DND-41 (cell line): ENCODE results near the gene PTCRA.

Experiments used
- ATAC-seq: fragments of 200-7000 bp; cut with Tn5 transposase; 3 replicates; pipeline ENCODE4 v1.9.1; 2021; ENCODE audit warnings: low read depth; ENCODE audit not compliant: insufficient read depth
- DNase-seq: peaks from one replicate; pipeline ENCODE4 v3.0.0-alpha.2; 2020
- H2AFZ ChIP-seq: 2 replicates; pipeline ENCODE4 v1.6.0; 2012; ENCODE audit warnings: low read depth, low read length
- H3K27ac ChIP-seq: 2 replicates; pipeline ENCODE4 v1.5.1; 2012; ENCODE audit warnings: low read length, inconsistent platforms
- H3K27me3 ChIP-seq: fragments of 200-600 bp; sonication (generic); 2 replicates; pipeline ENCODE4 v1.6.0; 2012; ENCODE audit warnings: low read length, mild to moderate bottlenecking, inconsistent platforms; ENCODE audit not compliant: insufficient read depth, poor library complexity
- H3K36me3 ChIP-seq: 2 replicates; pipeline ENCODE4 v1.5.1; 2012; ENCODE audit warnings: low read length, inconsistent platforms; ENCODE audit not compliant: insufficient read depth
- H3K4me1 ChIP-seq: 2 replicates; pipeline ENCODE4 v1.5.1; 2012; ENCODE audit warnings: mild to moderate bottlenecking, low read length; ENCODE audit not compliant: insufficient read depth
- H3K4me2 ChIP-seq: 2 replicates; pipeline ENCODE4 v1.6.0; 2012; ENCODE audit warnings: mild to moderate bottlenecking, moderate library complexity, low read length, inconsistent platforms; ENCODE audit not compliant: insufficient read depth
- H3K4me3 ChIP-seq, 2 experiments: fragments of 200-600 bp in 1 of 2; shearing (Covaris generic) in 1 of 2; 2 replicates each; pipeline ENCODE4 v1.5.1; 2012 to 2016; ENCODE audit warnings: inconsistent platforms in 2 of 2, low read length in 2 of 2, mild to moderate bottlenecking in 2 of 2, low read depth in 1 of 2, moderate library complexity in 1 of 2
- H3K79me2 ChIP-seq: 2 replicates; pipeline ENCODE4 v1.6.0; 2012; ENCODE audit warnings: low read length, inconsistent platforms; ENCODE audit not compliant: insufficient read depth
- H3K9ac ChIP-seq: 2 replicates; pipeline ENCODE4 v1.6.0; 2012; ENCODE audit warnings: low read depth, mild to moderate bottlenecking, inconsistent platforms, low read length, moderate library complexity
- H3K9me3 ChIP-seq: 2 replicates; pipeline ENCODE4 v1.5.1; 2012; ENCODE audit warnings: low read length, moderate library complexity, mild to moderate bottlenecking, inconsistent platforms; ENCODE audit not compliant: insufficient read depth, severe bottlenecking
- H4K20me1 ChIP-seq: 2 replicates; pipeline ENCODE4 v1.6.0; 2012; ENCODE audit warnings: low read length; ENCODE audit not compliant: insufficient read depth
- CTCF ChIP-seq: IDR thresholded peaks from 2 replicates; pipeline ENCODE4 v1.5.1; 2012; ENCODE audit warnings: borderline replicate concordance, low read length, moderate library complexity, mild to moderate bottlenecking; ENCODE audit not compliant: poor library complexity, severe bottlenecking; ENCODE audit errors: extremely low read depth
- EZH2 ChIP-seq: IDR thresholded peaks from 3 replicates; pipeline ENCODE4 v1.6.1; 2012; ENCODE audit warnings: borderline replicate concordance, low read depth, mild to moderate bottlenecking, moderate library complexity, low read length, inconsistent platforms; ENCODE audit not compliant: severe bottlenecking

PTCRA gene

GRCh38 chr6:42937548-42938427 is 21.9 kb downstream of the PTCRA start:
- H4K20me1 ChIP-seq, result peaks cover 38% of the 10 kb centered on the region
- peaks cover 7% of the 10 kb centered on the region for H3K4me1 ChIP-seq
- H3K9ac ChIP-seq, result no peak overlapping the region
- H3K27me3 ChIP-seq, result no peaks in the 10 kb centered on the region
- no peak overlapping the region for H3K4me3 ChIP-seq
- peaks cover 34% of the 10 kb centered on the region for H3K79me2 ChIP-seq
- H2AFZ ChIP-seq, result no peak overlapping the region
- no peak for DNase-seq
- H3K36me3 ChIP-seq, result peaks cover 87% of the 10 kb centered on the region
- no peak; the same call in 1 of the 3 replicates for ATAC-seq
- H3K27ac ChIP-seq, result no peak overlapping the region
- TF ChIP-seq CTCF (no peak), EZH2 (no peak)
- H3K4me2 ChIP-seq, result no peak overlapping the region
- H3K9me3 ChIP-seq, result no peaks in the 10 kb centered on the region

- Histone ChIP-seq H3K4me2 (no peak overlapping the region), H2AFZ (no peak overlapping the region), H3K4me3 (no peak overlapping the region), H3K79me2 (peaks cover 28% of the 10 kb centered on the region), H3K36me3 (peaks cover 86% of the 10 kb centered on the region), H3K27me3 (no peaks in the 10 kb centered on the region), H3K9me3 (no peaks in the 10 kb centered on the region), H4K20me1 (peaks cover 32% of the 10 kb centered on the region), H3K9ac (no peak overlapping the region), H3K4me1 (0 out of 2 replicates have a peak, but pooled peaks cover under 1% of the 10 kb centered on the region), H3K27ac (no peak overlapping the region)
- TF ChIP-seq CTCF (no peak), EZH2 (no peak)
- no peak for DNase-seq
- ATAC-seq, result no peak
Measured at GRCh38 chr6:42938428-42938796, 22.6 kb downstream of the PTCRA start.

GRCh38 chr6:42938987-42939809 is 23.3 kb downstream of the PTCRA start:
- H4K20me1 ChIP-seq, result peaks cover 32% of the 10 kb centered on the region
- no peak overlapping the region for H3K4me2 ChIP-seq
- H3K27ac ChIP-seq, result no peak overlapping the region
- peaks cover 20% of the 10 kb centered on the region for H3K79me2 ChIP-seq
- H3K9me3 ChIP-seq, result no peaks in the 10 kb centered on the region
- H3K4me3 ChIP-seq, result no peak overlapping the region
- DNase-seq (no peak), ATAC-seq (no peak)
- TF ChIP-seq CTCF, result no peak
- no peak for TF ChIP-seq EZH2
- H2AFZ ChIP-seq, result no peak overlapping the region
- H3K36me3 ChIP-seq, result peaks cover 86% of the 10 kb centered on the region
- H3K27me3 ChIP-seq, result no peaks in the 10 kb centered on the region
- H3K9ac ChIP-seq, result no peak overlapping the region
- H3K4me1 ChIP-seq, result no peaks in the 10 kb centered on the region
